GM19351 (cell line): ENCODE results near the gene OVOL3.
A peak's percentile ranks its signal among the peaks of the same experiment; 100 is the strongest.

Experiments used
- ATAC-seq: cut with Tn5 transposase; IDR thresholded peaks from one replicate; pipeline ENCODE4 v1.9.1; 2021; ENCODE audit warnings: mild to moderate bottlenecking, moderate library complexity; ENCODE audit not compliant: unreplicated experiment

Gene OVOL3

GRCh38 chr19:36099166-36099785, 11.7 kb upstream of the OVOL3 start:
- ATAC-seq, result no peak

- ATAC-seq, result no peak
Measured at GRCh38 chr19:36100476-36100875, 10.5 kb upstream of the OVOL3 start.

GRCh38 chr19:36101550-36102327, 9.2 kb upstream of the OVOL3 start:
- no peak for ATAC-seq

GRCh38 chr19:36103040-36103626, 7.8 kb upstream of the OVOL3 start:
- ATAC-seq, result no peak

- no peak for ATAC-seq
Measured at GRCh38 chr19:36103842-36104552, 6.9 kb upstream of the OVOL3 start.

- ATAC-seq, result no peak
Measured at GRCh38 chr19:36106441-36106840, 4.5 kb upstream of the OVOL3 start.

- no peak for ATAC-seq
Measured at GRCh38 chr19:36106991-36107390, 4.0 kb upstream of the OVOL3 start.

GRCh38 chr19:36108684-36109083, 2.3 kb upstream of the OVOL3 start:
- no peak for ATAC-seq

GRCh38 chr19:36111200-36111539, 227 bp downstream of the OVOL3 start:
- ATAC-seq, result no peak

- ATAC-seq, result no peak
Measured at GRCh38 chr19:36112678-36113077, 1.7 kb downstream of the OVOL3 start.

- no peak for ATAC-seq
Measured at GRCh38 chr19:36113425-36113824, 2.5 kb downstream of the OVOL3 start.

- no peak for ATAC-seq
Measured at GRCh38 chr19:36113894-36114720, 3.2 kb downstream of the OVOL3 start.

GRCh38 chr19:36114721-36115452, 3.9 kb downstream of the OVOL3 start, which contains the start of gene POLR2I:
Gene POLR2I (minus strand): TSS chr19:36114875. CDS start chr19:36114856, 19 bp downstream.
- ATAC-seq, result peak; percentile 85

GRCh38 chr19:36115453-36116343, 4.8 kb downstream of the OVOL3 start, which contains the start of gene TBCB:
Gene TBCB (plus strand): TSS chr19:36115468. CDS start chr19:36115561, 93 bp downstream.
- peak; percentile 27 for ATAC-seq

GRCh38 chr19:36116344-36116637, 5.3 kb downstream of the OVOL3 start:
- ATAC-seq, result no peak

- ATAC-seq, result no peak
Measured at GRCh38 chr19:36120092-36120983, 9.4 kb downstream of the OVOL3 start.

GRCh38 chr19:36120984-36121358, 10.0 kb downstream of the OVOL3 start:
- no peak for ATAC-seq

- no peak for ATAC-seq
Measured at GRCh38 chr19:36121486-36122124, 10.7 kb downstream of the OVOL3 start.
